Kidney epithelial cell (primary cell): ENCODE data around the gene ABHD2. TPM values are rescaled to one million over a fixed set of nuclear protein-coding genes. Genes with fewer than 3 reads are reported as not detected.

Source experiments
- DNase-seq: peaks from one replicate; pipeline ENCODE4 v3.0.0-alpha.2; 2010; ENCODE audit warnings: low read depth
- H3K27me3 ChIP-seq: 2 replicates; pipeline ENCODE4 v1.6.0; 2011; ENCODE audit warnings: low read length; ENCODE audit not compliant: control insufficient read depth, insufficient read depth
- H3K36me3 ChIP-seq: 2 replicates; pipeline ENCODE4 v1.5.1; 2011; ENCODE audit warnings: low read length; ENCODE audit not compliant: control insufficient read depth, insufficient read depth
- H3K4me3 ChIP-seq: 2 replicates; pipeline ENCODE4 v1.5.1; 2011; ENCODE audit warnings: low read depth, mild to moderate bottlenecking, control low read depth, low read length
- total RNA-seq: library from RNA; depleted of rRNA; stranded (reverse); fragments of >200 nt; gene quantifications from 2 replicates; pipeline ENCODE4 v1.2.3, GENCODE V29; 2015
- TF ChIP-seq, protein P1 (sequence below): IDR thresholded peaks from 2 replicates; pipeline ENCODE4 v1.5.1; 2011; ENCODE audit warnings: mild to moderate bottlenecking, moderate library complexity, low read length, control low read depth, inconsistent platforms; ENCODE audit not compliant: insufficient read depth, poor library complexity, severe bottlenecking

ABHD2 gene
- total RNA-seq, 1 donor from 2014 or later = 39.7 TPM

DNA sequence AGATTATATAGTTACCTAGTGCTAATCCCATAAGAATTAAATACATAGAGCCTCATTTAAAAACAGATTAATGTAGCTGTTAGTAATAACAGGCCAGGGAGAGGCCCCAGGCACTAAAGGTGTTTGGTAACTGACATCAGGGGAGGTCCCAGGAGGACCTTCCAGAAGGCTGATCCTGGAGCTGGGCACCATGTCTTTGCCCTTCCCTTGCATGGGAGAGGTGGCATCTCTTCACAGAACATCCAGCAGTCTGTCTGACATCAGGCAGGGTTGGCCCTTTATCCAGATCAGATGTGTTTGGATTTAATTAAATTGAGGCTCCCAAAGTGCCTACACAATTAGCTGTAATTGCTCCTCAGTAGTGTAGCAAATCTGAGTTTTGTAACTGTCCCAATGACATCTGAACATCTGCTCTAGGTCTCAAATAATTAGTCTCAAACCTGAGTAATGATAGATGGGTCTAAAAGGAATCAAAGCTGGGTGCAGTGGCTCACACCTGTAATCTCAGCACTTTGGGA is 80.1 kb downstream of the ABHD2 start:
- TF ChIP-seq, protein P1, sequence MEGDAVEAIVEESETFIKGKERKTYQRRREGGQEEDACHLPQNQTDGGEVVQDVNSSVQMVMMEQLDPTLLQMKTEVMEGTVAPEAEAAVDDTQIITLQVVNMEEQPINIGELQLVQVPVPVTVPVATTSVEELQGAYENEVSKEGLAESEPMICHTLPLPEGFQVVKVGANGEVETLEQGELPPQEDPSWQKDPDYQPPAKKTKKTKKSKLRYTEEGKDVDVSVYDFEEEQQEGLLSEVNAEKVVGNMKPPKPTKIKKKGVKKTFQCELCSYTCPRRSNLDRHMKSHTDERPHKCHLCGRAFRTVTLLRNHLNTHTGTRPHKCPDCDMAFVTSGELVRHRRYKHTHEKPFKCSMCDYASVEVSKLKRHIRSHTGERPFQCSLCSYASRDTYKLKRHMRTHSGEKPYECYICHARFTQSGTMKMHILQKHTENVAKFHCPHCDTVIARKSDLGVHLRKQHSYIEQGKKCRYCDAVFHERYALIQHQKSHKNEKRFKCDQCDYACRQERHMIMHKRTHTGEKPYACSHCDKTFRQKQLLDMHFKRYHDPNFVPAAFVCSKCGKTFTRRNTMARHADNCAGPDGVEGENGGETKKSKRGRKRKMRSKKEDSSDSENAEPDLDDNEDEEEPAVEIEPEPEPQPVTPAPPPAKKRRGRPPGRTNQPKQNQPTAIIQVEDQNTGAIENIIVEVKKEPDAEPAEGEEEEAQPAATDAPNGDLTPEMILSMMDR = no peak
- no peak for DNase-seq
- H3K27me3 ChIP-seq = no peaks in the 10 kb centered on the region
- no peaks in the 10 kb centered on the region for H3K36me3 ChIP-seq
- no peak overlapping the region for H3K4me3 ChIP-seq

DNA sequence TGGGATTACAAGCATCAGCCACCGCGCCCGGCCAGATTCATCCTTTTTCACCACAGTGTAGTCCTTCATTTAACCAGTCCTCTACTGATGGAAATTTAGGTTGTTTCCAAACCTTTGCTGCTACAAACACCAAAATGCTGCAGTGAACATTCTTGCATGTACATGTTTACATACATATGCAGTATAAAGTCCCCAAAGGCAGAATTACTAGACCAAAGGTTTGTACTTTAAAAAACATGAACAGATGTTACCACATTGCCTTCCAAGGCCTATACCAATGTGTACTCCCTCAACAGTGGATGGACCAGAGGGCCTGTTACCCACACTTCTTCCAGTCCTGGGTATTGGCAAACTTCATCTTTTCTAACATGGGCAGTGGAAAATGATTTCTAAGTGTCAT is 82.1 kb downstream of the ABHD2 start:
- TF ChIP-seq, protein P1 = no peak
- no peaks in the 10 kb centered on the region for H3K36me3 ChIP-seq
- H3K4me3 ChIP-seq = no peak overlapping the region
- DNase-seq = no peak
- H3K27me3 ChIP-seq = no peaks in the 10 kb centered on the region

DNA sequence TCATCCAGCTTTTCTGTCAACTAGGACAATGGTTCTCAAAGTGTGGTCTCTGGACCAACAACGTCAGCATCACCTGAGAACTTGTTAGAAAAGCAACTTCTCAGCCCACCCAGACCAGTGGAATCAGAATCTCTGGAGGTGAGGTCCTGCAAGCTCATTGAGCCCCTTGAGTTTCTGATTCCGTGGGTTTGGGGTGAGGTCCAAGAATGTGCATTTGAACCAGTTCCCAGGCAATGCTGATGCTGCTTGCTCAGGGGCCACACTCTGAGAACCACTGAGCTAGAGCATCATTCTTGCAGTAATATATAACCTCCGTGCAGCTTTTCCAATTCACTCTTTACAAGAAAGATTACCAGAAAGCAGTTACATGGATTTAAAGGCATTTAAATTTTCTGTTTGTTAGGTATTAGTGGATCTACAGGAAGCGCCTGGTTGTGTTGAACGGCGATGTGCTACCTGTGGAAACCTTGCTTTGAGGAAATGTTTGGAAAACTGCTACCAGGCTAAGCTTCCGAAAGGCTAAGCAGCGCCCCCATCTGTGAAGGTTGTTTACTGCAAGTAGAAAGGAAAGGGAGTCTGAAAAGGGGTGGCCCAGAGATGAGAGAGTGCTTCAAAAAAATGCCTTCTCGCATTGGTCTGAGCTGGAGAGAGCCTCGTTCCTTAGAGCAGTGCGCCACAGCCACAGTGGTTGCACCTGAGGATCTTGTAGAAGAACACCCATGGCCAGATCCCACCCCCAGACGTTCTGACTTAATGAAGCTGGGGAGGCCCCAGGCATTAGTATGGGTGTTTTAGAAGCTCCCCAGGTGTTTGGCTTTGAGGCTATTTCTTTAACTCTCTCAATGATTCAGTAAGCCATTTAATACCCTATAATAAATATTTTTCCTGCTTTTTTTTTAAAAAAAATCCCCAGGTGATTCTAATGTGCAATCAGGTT is 83.1 kb downstream of the ABHD2 start:
- no peak for DNase-seq
- TF ChIP-seq, protein P1 = peak; percentile 76
- Histone ChIP-seq H3K27me3 (no peaks in the 10 kb centered on the region), H3K36me3 (no peaks in the 10 kb centered on the region), H3K4me3 (no peak overlapping the region)

DNA sequence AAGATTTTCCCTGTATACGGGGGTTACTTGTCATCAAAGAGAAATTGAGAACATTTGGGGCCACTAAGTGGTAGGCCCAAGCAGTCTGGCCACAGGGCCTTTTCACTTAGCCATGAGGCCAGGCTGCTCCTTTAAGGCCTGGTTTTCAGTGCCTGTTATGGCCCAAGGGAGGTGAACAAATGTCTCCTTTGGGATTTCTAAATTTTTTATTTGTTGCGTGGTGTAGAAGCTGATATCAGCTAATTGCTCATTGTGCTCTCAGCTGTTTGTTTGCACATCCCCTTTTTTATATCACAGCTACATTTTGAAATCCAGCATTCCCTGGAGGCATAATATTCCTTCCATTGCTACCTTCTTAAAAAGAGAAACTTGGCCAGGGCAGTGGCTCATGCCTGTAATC is 84.7 kb downstream of the ABHD2 start:
- Histone ChIP-seq H3K36me3 (no peaks in the 10 kb centered on the region), H3K4me3 (no peak overlapping the region), H3K27me3 (no peaks in the 10 kb centered on the region)
- TF ChIP-seq, protein P1 = no peak
- no peak for DNase-seq

DNA sequence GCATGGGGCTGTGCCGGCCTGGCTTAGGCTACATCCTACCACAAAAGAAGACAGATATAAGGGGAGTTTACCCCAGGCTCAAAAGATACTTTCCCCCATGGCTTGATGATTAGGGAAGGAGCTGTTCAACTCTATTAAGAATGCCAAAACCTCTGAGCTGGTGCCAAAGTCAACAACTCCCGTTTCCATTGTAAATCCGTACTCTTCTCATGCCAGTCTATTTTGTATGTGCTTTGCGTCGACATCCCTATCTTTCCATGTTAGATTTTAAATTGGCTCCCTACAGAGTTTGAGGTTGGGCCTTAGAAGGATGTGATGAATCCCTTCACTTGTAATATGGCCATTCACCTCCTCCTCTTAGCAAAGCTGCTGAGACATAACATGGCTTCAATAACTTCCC is 86.2 kb downstream of the ABHD2 start:
- DNase-seq = no peak
- Histone ChIP-seq H3K27me3 (no peaks in the 10 kb centered on the region), H3K36me3 (no peaks in the 10 kb centered on the region), H3K4me3 (no peak overlapping the region)
- TF ChIP-seq, protein P1 = no peak
